GM13977 (cell line): Measurements from ENCODE around the gene EGR2.

Experiments
- DNase-seq: peaks from one replicate; pipeline ENCODE4 v3.0.0; 2012; ENCODE audit warnings: low spot score
- CTCF ChIP-seq: IDR thresholded peaks from 2 replicates; pipeline ENCODE4 v1.5.1; 2012; ENCODE audit warnings: mild to moderate bottlenecking, control low read depth; ENCODE audit not compliant: insufficient read depth; ENCODE audit errors: extremely low read depth, missing control alignments
- in situ Hi-C: fragments of 300-500 bp; cut with MboI; formaldehyde crosslinking; loops from one replicate; pipeline ENCODE4 v1.12.0; 2022; ENCODE audit warnings: low sequenced_read_pairs, low pct_unique_long_range_greater_than_20kb, mixed read lengths, inconsistent platforms; ENCODE audit not compliant: unreplicated experiment

The EGR2 gene

GRCh38 chr10:62810156-62810902, 5.8 kb downstream of the EGR2 start:
- TF ChIP-seq CTCF = no peak
- no peak for DNase-seq
- in situ Hi-C loops = loop anchor here (5.0 kb wide), 1 partner anchor 193 kb away; no protein-coding TSS in a partner anchor

- no peak for TF ChIP-seq CTCF
- in situ Hi-C loops = no loop called here
- no peak for DNase-seq
Observed at GRCh38 chr10:62806251-62806650, 9.9 kb downstream of the EGR2 start.

- in situ Hi-C loops = no loop called here
- no peak for DNase-seq
Observed at GRCh38 chr10:62805231-62806099, 10.7 kb downstream of the EGR2 start.

GRCh38 chr10:62804356-62805230, 11.6 kb downstream of the EGR2 start, which contains the start of gene ADO:
ADO (plus strand) TSS chr10:62804720; CDS start chr10:62805060, 340 bp downstream.
- peak; percentile 90 for DNase-seq
- TF ChIP-seq CTCF = no peak
- in situ Hi-C loops = no loop called here

More at GRCh38 chr10:62805231-62806099, 10.7 kb downstream of the EGR2 start:
- TF ChIP-seq CTCF = no peak

- in situ Hi-C loops = no loop called here
- no peak for TF ChIP-seq CTCF
- DNase-seq = no peak
Observed at GRCh38 chr10:62803724-62804355, 12.3 kb downstream of the EGR2 start.
